ENCODE data around the gene CRIM1. TPM values are rescaled to one million over a fixed set of nuclear protein-coding genes. Genes with fewer than 3 reads are reported as not detected.

The CRIM1 gene
- total RNA-seq, 1 donor from 2014 or later = 790 TPM

- no peak for DNase-seq (ENCODE audit: low read depth, low spot score)
These were observed 158.1 kb downstream of the CRIM1 start for GRCh38 chr2:36513661-36514060.

- DNase-seq (ENCODE audit: low read depth, low spot score) = no peak
These were observed 160.0 kb downstream of the CRIM1 start for GRCh38 chr2:36515538-36515937.

- DNase-seq (ENCODE audit: low read depth, low spot score) = no peak
These were observed 160.7 kb downstream of the CRIM1 start for GRCh38 chr2:36516136-36516870.

- DNase-seq (ENCODE audit: low read depth, low spot score) = no peak
These were observed 164.9 kb downstream of the CRIM1 start for GRCh38 chr2:36520431-36520830.

GRCh38 chr2:36523153-36523552 lies 167.6 kb downstream of the CRIM1 start:
- DNase-seq (ENCODE audit: low read depth, low spot score) = no peak

- no peak for DNase-seq (ENCODE audit: low read depth, low spot score)
These were observed 169.7 kb downstream of the CRIM1 start for GRCh38 chr2:36525245-36525644.

- no peak for DNase-seq (ENCODE audit: low read depth, low spot score)
These were observed 170.6 kb downstream of the CRIM1 start for GRCh38 chr2:36526226-36526625.

- no peak for DNase-seq (ENCODE audit: low read depth, low spot score)
These were observed 172.7 kb downstream of the CRIM1 start for GRCh38 chr2:36528274-36528673.

GRCh38 chr2:36528766-36529392 lies 173.3 kb downstream of the CRIM1 start:
- DNase-seq (ENCODE audit: low read depth, low spot score) = no peak

GRCh38 chr2:36530178-36530982 lies 174.8 kb downstream of the CRIM1 start:
- DNase-seq (ENCODE audit: low read depth, low spot score) = no peak

GRCh38 chr2:36530983-36531354 lies 175.4 kb downstream of the CRIM1 start:
- DNase-seq (ENCODE audit: low read depth, low spot score) = no peak

GRCh38 chr2:36534275-36534799 lies 178.8 kb downstream of the CRIM1 start:
- no peak for DNase-seq (ENCODE audit: low read depth, low spot score)

GRCh38 chr2:36535099-36535498 lies 179.5 kb downstream of the CRIM1 start:
- DNase-seq (ENCODE audit: low read depth, low spot score) = no peak

- DNase-seq (ENCODE audit: low read depth, low spot score) = no peak
These were observed 181.2 kb downstream of the CRIM1 start for GRCh38 chr2:36536776-36537175.

- DNase-seq (ENCODE audit: low read depth, low spot score) = no peak
These were observed 182.8 kb downstream of the CRIM1 start for GRCh38 chr2:36538335-36538734.

- DNase-seq (ENCODE audit: low read depth, low spot score) = no peak
These were observed 184.1 kb downstream of the CRIM1 start for GRCh38 chr2:36539631-36540030.

- DNase-seq (ENCODE audit: low read depth, low spot score) = no peak
These were observed 185.6 kb downstream of the CRIM1 start for GRCh38 chr2:36540986-36541754.

- DNase-seq (ENCODE audit: low read depth, low spot score) = peak; percentile 61
These were observed 186.5 kb downstream of the CRIM1 start for GRCh38 chr2:36541891-36542595.

GRCh38 chr2:36544638-36545338 lies 189.2 kb downstream of the CRIM1 start:
- no peak for DNase-seq (ENCODE audit: low read depth, low spot score)

GRCh38 chr2:36545871-36546416 lies 190.4 kb downstream of the CRIM1 start:
- no peak for DNase-seq (ENCODE audit: low read depth, low spot score)

Data from pulmonary artery endothelial cell (primary cell).